Measurements from ENCODE around the gene SERTAD4.
"Not testable (repeated sequence)": the region's sequence is repeated elsewhere in the genome, so short reads cannot be mapped to it uniquely, and the experiment has no call there.

SERTAD4 gene

GRCh38 chr1:210262167-210262896, 29.7 kb downstream of the SERTAD4 start:
- DNase-seq = no peak

GRCh38 chr1:210262897-210263272, 30.3 kb downstream of the SERTAD4 start:
- DNase-seq = no peak

GRCh38 chr1:210263963-210264362, 31.4 kb downstream of the SERTAD4 start:
- DNase-seq = no peak

- DNase-seq = no peak
Measured at GRCh38 chr1:210264496-210265380, 32.1 kb downstream of the SERTAD4 start.

- DNase-seq = not testable (repeated sequence)
Measured at GRCh38 chr1:210265392-210265955, 32.9 kb downstream of the SERTAD4 start.

GRCh38 chr1:210269981-210270380, 37.4 kb downstream of the SERTAD4 start:
- no peak for DNase-seq

- no peak for DNase-seq
Measured at GRCh38 chr1:210272666-210273065, 40.1 kb downstream of the SERTAD4 start.

GRCh38 chr1:210280221-210280620, 47.6 kb downstream of the SERTAD4 start:
- no peak for DNase-seq

- DNase-seq = no peak
Measured at GRCh38 chr1:210288116-210288515, 55.5 kb downstream of the SERTAD4 start.

GRCh38 chr1:210289248-210289647, 56.7 kb downstream of the SERTAD4 start:
- no peak for DNase-seq

- no peak for DNase-seq
Measured at GRCh38 chr1:210291081-210291764, 58.6 kb downstream of the SERTAD4 start.

- no peak for DNase-seq
Measured at GRCh38 chr1:210291786-210292230, 59.2 kb downstream of the SERTAD4 start.

- DNase-seq = peak; percentile 79
Measured at GRCh38 chr1:210292231-210292871, 59.8 kb downstream of the SERTAD4 start.

GRCh38 chr1:210293171-210293607, 60.6 kb downstream of the SERTAD4 start:
- DNase-seq = no peak

GRCh38 chr1:210294999-210295745, 62.6 kb downstream of the SERTAD4 start:
- DNase-seq = peak; percentile 88
